Peyer's patch (tissue), 4 donors: ENCODE measurements around the gene THAP2.

Experiments used
- POLR2A ChIP-seq, 2 donors: fragments of 450-650 bp; IDR thresholded peaks; one replicate each; pipeline ENCODE4 v1.5.1; 2017; ENCODE audit warnings: antibody characterized with exemption in 2 of 2, mild to moderate bottlenecking in 2 of 2, moderate library complexity in 2 of 2
- TF ChIP-seq, protein P1 (sequence below), 6 experiments: fragments of 450-650 bp in 4 of 6; fragments of 200-600 bp in 2 of 6; sonication (generic) in 1 of 6; IDR thresholded peaks; one replicate each; pipeline ENCODE4 v1.5.1; 2017 to 2019; ENCODE audit warnings: antibody characterized with exemption in 6 of 6, mild to moderate bottlenecking in 3 of 6, moderate library complexity in 1 of 6

DNA sequence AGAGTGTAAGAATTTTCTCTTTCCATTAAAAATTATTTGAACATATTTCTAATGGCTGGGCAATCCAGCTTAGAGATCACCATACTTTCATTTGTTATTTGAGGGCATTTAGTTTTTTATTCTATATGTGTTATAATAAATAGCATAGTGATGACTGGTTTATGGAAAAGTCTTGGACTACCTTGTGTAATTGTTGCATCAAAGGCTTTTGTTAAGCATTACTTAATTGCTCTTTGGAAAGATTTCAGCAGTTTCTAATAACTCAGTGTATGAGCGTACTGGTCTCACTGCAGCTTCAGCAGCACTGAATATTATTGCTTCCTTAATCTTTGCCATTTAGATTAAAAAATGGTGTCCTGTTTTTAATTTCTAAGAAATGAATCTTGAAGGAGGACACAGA is 44.6 kb downstream of the THAP2 start:
- TF ChIP-seq, protein P1, sequence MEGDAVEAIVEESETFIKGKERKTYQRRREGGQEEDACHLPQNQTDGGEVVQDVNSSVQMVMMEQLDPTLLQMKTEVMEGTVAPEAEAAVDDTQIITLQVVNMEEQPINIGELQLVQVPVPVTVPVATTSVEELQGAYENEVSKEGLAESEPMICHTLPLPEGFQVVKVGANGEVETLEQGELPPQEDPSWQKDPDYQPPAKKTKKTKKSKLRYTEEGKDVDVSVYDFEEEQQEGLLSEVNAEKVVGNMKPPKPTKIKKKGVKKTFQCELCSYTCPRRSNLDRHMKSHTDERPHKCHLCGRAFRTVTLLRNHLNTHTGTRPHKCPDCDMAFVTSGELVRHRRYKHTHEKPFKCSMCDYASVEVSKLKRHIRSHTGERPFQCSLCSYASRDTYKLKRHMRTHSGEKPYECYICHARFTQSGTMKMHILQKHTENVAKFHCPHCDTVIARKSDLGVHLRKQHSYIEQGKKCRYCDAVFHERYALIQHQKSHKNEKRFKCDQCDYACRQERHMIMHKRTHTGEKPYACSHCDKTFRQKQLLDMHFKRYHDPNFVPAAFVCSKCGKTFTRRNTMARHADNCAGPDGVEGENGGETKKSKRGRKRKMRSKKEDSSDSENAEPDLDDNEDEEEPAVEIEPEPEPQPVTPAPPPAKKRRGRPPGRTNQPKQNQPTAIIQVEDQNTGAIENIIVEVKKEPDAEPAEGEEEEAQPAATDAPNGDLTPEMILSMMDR (IDR thresholded peaks at IDR 0.05): no peak
- TF ChIP-seq POLR2A (IDR thresholded peaks at IDR 0.05): no peak
